GM12878 (cell line): ENCODE data around the gene GPR52. TPM values are rescaled to one million over a fixed set of nuclear protein-coding genes. Genes with fewer than 3 reads are reported as not detected.

ENCODE experiments used
- ATAC-seq: fragments of 200-7000 bp; cut with Tn5 transposase; 3 replicates; pipeline ENCODE4 v1.9.1; 2020; ENCODE audit warnings: mild to moderate bottlenecking, moderate library complexity
- BruUV-seq: library from RNA; stranded (reverse); fragments of 400-500 nt; replicated peaks from 2 replicates; lab custom pipeline; 2021; lab: Mats Ljungman, UMichigan
- CTCF ChIA-PET: fragments of 300-600 bp; sonication (Branson Sonifier 250); formaldehyde crosslinking; extraction: SDS; loops from one replicate; lab custom pipeline; 2021; ENCODE audit warnings: inconsistent platforms; lab: Yijun Ruan, JAX
- POLR2A ChIA-PET: fragments of 350-600 bp; formaldehyde crosslinking; extraction: SDS; loops from one replicate; lab custom pipeline; 2021; ENCODE audit warnings: inconsistent platforms; lab: Charles Lee
- RAD21 ChIA-PET: fragments of 300-600 bp; sonication (Branson Sonifier 250); formaldehyde crosslinking; loops from one replicate; lab custom pipeline; 2023; ENCODE audit warnings: antibody characterized with exemption; ENCODE audit not compliant: unreplicated experiment; lab: Charles Lee
- SMC1A ChIA-PET: fragments of 300-600 bp; sonication (Branson Sonifier 250); formaldehyde crosslinking; loops from one replicate; lab custom pipeline; 2023; ENCODE audit not compliant: unreplicated experiment, uncharacterized antibody; lab: Charles Lee
- DNase-seq: peaks from one replicate; pipeline ENCODE4 v3.0.0-alpha.2; 2011; ENCODE audit warnings: low read depth, low spot score
- FAIRE-seq: peaks from 3 replicates; lab custom pipeline; 2011; peaks lifted over from hg19 to GRCh38; lab: Jason Lieb, UNC
- H2AFZ ChIP-seq: 2 replicates; pipeline ENCODE4 v1.6.0; 2011; ENCODE audit warnings: low read depth, low read length, control low read depth; ENCODE audit not compliant: control insufficient read depth
- H3K27ac ChIP-seq: 2 replicates; pipeline ENCODE4 v1.5.1; 2011; ENCODE audit warnings: control low read depth; ENCODE audit not compliant: control insufficient read depth, insufficient read depth
- H3K27me3 ChIP-seq, 2 experiments: replicated peaks in 1 of 2; 2 replicates each; pipeline versions ENCODE4 v1.6.0 to v1.6.1; 2011; ENCODE audit warnings: low read length in 1 of 2; ENCODE audit not compliant: control insufficient read depth in 2 of 2, insufficient read depth in 2 of 2
- H3K36me3 ChIP-seq, 2 experiments: 2 replicates each; pipeline ENCODE4 v1.5.1; 2011; ENCODE audit warnings: low read length in 1 of 2; ENCODE audit not compliant: control insufficient read depth in 2 of 2, insufficient read depth in 2 of 2
- H3K4me1 ChIP-seq: 2 replicates; pipeline ENCODE4 v1.6.1; 2011; ENCODE audit warnings: mild to moderate bottlenecking, low read length, moderate library complexity, mixed read lengths; ENCODE audit not compliant: control insufficient read depth, insufficient read depth
- H3K4me2 ChIP-seq: 2 replicates; pipeline ENCODE4 v1.6.0; 2011; ENCODE audit warnings: control low read depth; ENCODE audit not compliant: control insufficient read depth, insufficient read depth
- H3K4me3 ChIP-seq: fragments of 200-600 bp; sonication (generic); 2 replicates; pipeline ENCODE4 v1.5.1; 2016
- H3K79me2 ChIP-seq: 2 replicates; pipeline ENCODE4 v1.6.0; 2011; ENCODE audit warnings: low read length; ENCODE audit not compliant: control insufficient read depth, insufficient read depth
- H3K9ac ChIP-seq: 2 replicates; pipeline ENCODE4 v1.8.0; 2011; ENCODE audit warnings: low read length, control low read depth, mixed read lengths; ENCODE audit not compliant: control insufficient read depth, insufficient read depth
- H3K9me3 ChIP-seq: replicated peaks from 3 replicates; pipeline ENCODE4 v1.5.1; 2011; ENCODE audit warnings: mild to moderate bottlenecking, low read length; ENCODE audit not compliant: control insufficient read depth, insufficient read depth
- H4K20me1 ChIP-seq: 2 replicates; pipeline ENCODE4 v1.6.0; 2011; ENCODE audit not compliant: control insufficient read depth, insufficient read depth
- BCL11A ChIP-seq: IDR thresholded peaks from 2 replicates; pipeline ENCODE4 v1.6.1; 2011; ENCODE audit warnings: low read depth, low read length
- BHLHE40 ChIP-seq, 2 experiments: fragments of 450-650 bp in 1 of 2; IDR thresholded peaks; 2 replicates each; pipeline ENCODE4 v1.6.1; 2011 to 2017; ENCODE audit warnings: low read depth in 2 of 2, borderline replicate concordance in 1 of 2, improper control_type of control experiment in 1 of 2, low read length in 1 of 2, mild to moderate bottlenecking in 1 of 2
- EGR1 ChIP-seq, 2 experiments: IDR thresholded peaks; 1 replicate in 1 of 2; 2 replicates in 1 of 2; pipeline ENCODE4 v1.6.1; 2011 to 2012; ENCODE audit warnings: low read depth in 2 of 2, low read length in 2 of 2, borderline replicate concordance in 1 of 2, mild to moderate bottlenecking in 1 of 2, moderate library complexity in 1 of 2
- IKZF1 ChIP-seq: fragments of 450-650 bp; conservative IDR thresholded peaks from 2 replicates; pipeline ENCODE4 v1.6.1; 2017; ENCODE audit warnings: antibody characterized with exemption, mild to moderate bottlenecking
- WGBS: methylation state at CpG from one replicate; pipeline ENCODE4 v1.1.6; 2016; ENCODE audit warnings: low lambda C conversion rate; ENCODE audit not compliant: insufficient replicate concordance, insufficient coverage; ENCODE audit errors: missing lambda C conversion rate; 5-methylcytosine and 5-hydroxymethylcytosine counted together
- in situ Hi-C: fragments of 300-500 bp; cut with MboI; formaldehyde crosslinking; loops from 9 replicates; pipeline ENCODE4 v1.14.3; 2018; ENCODE audit warnings: mixed read lengths
- intact Hi-C: fragments of 100-400 bp; cut with micrococcal nuclease; formaldehyde crosslinking; loops from one replicate; pipeline ENCODE4 v1.14.2; 2022; ENCODE audit not compliant: unreplicated experiment
- polyA plus RNA-seq, 11 experiments: library from polyadenylated mRNA; depleted of rRNA in 4 of 11; unstranded in 6 of 11; stranded (reverse) in 5 of 11; fragments of >200 nt; fragmentation: Nextera tagmentation in 4 of 11; fragmentation: Illumina TruSeq in 1 of 11; extraction: Ambion mirVana in 4 of 11; extraction: Trizol in 1 of 11; gene quantifications; 1 replicate in 1 of 11; 2 replicates in 10 of 11; pipeline versions ENCODE4 v1.2.1 to v1.2.3, GENCODE V29; 2011 to 2016; ENCODE audit warnings: inconsistent platforms in 2 of 11, missing spikeins in 2 of 11, low read depth in 1 of 11
- total RNA-seq, 4 experiments: library from RNA; depleted of rRNA in 3 of 4; stranded (reverse); fragments of >200 nt in 3 of 4; fragmentation: Illumina TruSeq in 1 of 4; extraction: Trizol in 1 of 4; gene quantifications; 2 replicates each; pipeline versions ENCODE4 v1.2.1 to v1.2.3, GENCODE V29; 2013 to 2021
- TF ChIP-seq, protein P1 (sequence below): IDR thresholded peaks from 2 replicates; pipeline ENCODE4 v1.6.1; 2011; ENCODE audit warnings: mild to moderate bottlenecking, low read depth, low read length, moderate library complexity; ENCODE audit not compliant: insufficient replicate concordance
- TF ChIP-seq, protein P2 (sequence below): fragments of 150-350 bp; IDR thresholded peaks from 2 replicates; pipeline ENCODE4 v1.6.1; 2016; ENCODE audit warnings: low read depth, low read length
- TF ChIP-seq, protein P3 (sequence below): fragments of 450-650 bp; IDR thresholded peaks from 2 replicates; pipeline ENCODE4 v1.6.1; 2016; ENCODE audit warnings: mild to moderate bottlenecking

GPR52 gene
- total and polyA plus RNA-seq, 10 of the 15 experiments (the other 5 are each of a cell fraction or from before 2014, with no cell fraction given): 0.20 to 16.4 (median 3.2) TPM; not detected in 4

DNA sequence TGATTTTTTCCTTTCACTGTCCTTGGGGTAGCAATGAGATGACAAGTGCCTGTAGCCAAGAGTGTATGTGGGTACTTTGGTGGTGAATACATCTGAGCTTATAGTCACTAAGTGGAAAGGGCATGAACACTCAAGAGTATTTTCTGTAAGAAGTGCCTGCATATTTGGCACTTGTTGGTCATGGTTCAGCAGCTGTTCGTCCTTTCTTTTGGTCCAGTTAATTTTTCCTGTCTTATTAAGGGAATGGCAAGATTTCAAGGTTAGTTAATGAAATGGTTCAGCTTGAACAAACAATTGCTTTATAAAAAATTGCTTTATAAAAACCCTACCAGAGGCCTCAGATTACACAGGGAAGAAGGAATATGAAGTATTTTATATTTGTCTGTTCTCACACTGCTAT lies 48.6 kb upstream of the GPR52 start:
- H3K27me3 ChIP-seq: no peaks in the 10 kb centered on the region
- intact Hi-C loops: no loop called here
- SMC1A ChIA-PET: no interaction called here
- H4K20me1 ChIP-seq: no peaks in the 10 kb centered on the region
- no peaks in the 10 kb centered on the region for H3K4me1 ChIP-seq
- H3K36me3 ChIP-seq: peaks cover 0 to 14% of the 10 kb centered on the region in 2 experiments; a peak in 1 of 4 replicates
- in situ Hi-C loops: no loop called here
- no peak overlapping the region for H3K9ac ChIP-seq
- FAIRE-seq (no peak), ATAC-seq (no peak), DNase-seq (no peak)
- POLR2A ChIA-PET: no interaction called here
- no peaks in the 10 kb centered on the region for H3K79me2 ChIP-seq
- TF ChIP-seq BCL11A (no peak), BHLHE40 (IDR thresholded peaks at IDR 0.05; ENCODE audit: borderline replicate concordance in 1 of 2, low read depth in 2 of 2, low read length in 1 of 2) (no peak), EGR1 (IDR thresholded peaks at IDR 0.05; ENCODE audit: borderline replicate concordance in 1 of 2, low read depth in 2 of 2, low read length in 2 of 2) (no peak), IKZF1 (no peak)
- TF ChIP-seq, protein P1, sequence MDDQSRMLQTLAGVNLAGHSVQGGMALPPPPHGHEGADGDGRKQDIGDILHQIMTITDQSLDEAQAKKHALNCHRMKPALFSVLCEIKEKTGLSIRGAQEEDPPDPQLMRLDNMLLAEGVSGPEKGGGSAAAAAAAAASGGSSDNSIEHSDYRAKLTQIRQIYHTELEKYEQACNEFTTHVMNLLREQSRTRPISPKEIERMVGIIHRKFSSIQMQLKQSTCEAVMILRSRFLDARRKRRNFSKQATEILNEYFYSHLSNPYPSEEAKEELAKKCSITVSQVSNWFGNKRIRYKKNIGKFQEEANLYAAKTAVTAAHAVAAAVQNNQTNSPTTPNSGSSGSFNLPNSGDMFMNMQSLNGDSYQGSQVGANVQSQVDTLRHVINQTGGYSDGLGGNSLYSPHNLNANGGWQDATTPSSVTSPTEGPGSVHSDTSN: no peak
- TF ChIP-seq, protein P2, sequence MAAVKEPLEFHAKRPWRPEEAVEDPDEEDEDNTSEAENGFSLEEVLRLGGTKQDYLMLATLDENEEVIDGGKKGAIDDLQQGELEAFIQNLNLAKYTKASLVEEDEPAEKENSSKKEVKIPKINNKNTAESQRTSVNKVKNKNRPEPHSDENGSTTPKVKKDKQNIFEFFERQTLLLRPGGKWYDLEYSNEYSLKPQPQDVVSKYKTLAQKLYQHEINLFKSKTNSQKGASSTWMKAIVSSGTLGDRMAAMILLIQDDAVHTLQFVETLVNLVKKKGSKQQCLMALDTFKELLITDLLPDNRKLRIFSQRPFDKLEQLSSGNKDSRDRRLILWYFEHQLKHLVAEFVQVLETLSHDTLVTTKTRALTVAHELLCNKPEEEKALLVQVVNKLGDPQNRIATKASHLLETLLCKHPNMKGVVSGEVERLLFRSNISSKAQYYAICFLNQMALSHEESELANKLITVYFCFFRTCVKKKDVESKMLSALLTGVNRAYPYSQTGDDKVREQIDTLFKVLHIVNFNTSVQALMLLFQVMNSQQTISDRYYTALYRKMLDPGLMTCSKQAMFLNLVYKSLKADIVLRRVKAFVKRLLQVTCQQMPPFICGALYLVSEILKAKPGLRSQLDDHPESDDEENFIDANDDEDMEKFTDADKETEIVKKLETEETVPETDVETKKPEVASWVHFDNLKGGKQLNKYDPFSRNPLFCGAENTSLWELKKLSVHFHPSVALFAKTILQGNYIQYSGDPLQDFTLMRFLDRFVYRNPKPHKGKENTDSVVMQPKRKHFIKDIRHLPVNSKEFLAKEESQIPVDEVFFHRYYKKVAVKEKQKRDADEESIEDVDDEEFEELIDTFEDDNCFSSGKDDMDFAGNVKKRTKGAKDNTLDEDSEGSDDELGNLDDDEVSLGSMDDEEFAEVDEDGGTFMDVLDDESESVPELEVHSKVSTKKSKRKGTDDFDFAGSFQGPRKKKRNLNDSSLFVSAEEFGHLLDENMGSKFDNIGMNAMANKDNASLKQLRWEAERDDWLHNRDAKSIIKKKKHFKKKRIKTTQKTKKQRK: no peak
- TF ChIP-seq, protein P3, sequence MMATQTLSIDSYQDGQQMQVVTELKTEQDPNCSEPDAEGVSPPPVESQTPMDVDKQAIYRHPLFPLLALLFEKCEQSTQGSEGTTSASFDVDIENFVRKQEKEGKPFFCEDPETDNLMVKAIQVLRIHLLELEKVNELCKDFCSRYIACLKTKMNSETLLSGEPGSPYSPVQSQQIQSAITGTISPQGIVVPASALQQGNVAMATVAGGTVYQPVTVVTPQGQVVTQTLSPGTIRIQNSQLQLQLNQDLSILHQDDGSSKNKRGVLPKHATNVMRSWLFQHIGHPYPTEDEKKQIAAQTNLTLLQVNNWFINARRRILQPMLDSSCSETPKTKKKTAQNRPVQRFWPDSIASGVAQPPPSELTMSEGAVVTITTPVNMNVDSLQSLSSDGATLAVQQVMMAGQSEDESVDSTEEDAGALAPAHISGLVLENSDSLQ: no peak
- no peak overlapping the region for H3K4me3 ChIP-seq
- RAD21 ChIA-PET: no interaction called here
- BruUV-seq: no TSS peak
- no peak overlapping the region for H3K4me2 ChIP-seq
- no peak overlapping the region for H3K27ac ChIP-seq
- no peaks in the 10 kb centered on the region; the same call in 2 of the 3 replicates for H3K9me3 ChIP-seq
- 81% methylated on average over 1 of the region's 1 CpG for WGBS
- CTCF ChIA-PET: no interaction called here
- H2AFZ ChIP-seq: no peak overlapping the region
